ENCODE measurements around the gene PPP1R13B.

The PPP1R13B gene

GRCh38 chr14:103838117-103838516 lies 9.3 kb downstream of the PPP1R13B start:
- Histone ChIP-seq H3K4me1 (ENCODE audit: control insufficient read depth, insufficient read depth, low read length) (peaks cover 3% of the 10 kb centered on the region), H3K9me3 (ENCODE audit: control insufficient read depth, low read length) (no peaks in the 10 kb centered on the region), H3K9ac (ENCODE audit: low read length) (no peak overlapping the region), H3K4me3 (ENCODE audit: low read length) (no peak overlapping the region), H3K36me3 (ENCODE audit: control insufficient read depth, insufficient read depth, low read length, severe bottlenecking) (no peaks in the 10 kb centered on the region), H3K27me3 (replicated peaks; ENCODE audit: control insufficient read depth, insufficient read depth, low read length) (no peaks in the 10 kb centered on the region)
- DNase-seq (ENCODE audit: low read depth) = no peak

GRCh38 chr14:103836976-103837725 lies 10.2 kb downstream of the PPP1R13B start:
- Histone ChIP-seq H3K9ac (ENCODE audit: low read length) (no peak overlapping the region), H3K36me3 (ENCODE audit: control insufficient read depth, insufficient read depth, low read length, severe bottlenecking) (no peaks in the 10 kb centered on the region), H3K4me1 (ENCODE audit: control insufficient read depth, insufficient read depth, low read length) (peaks cover 3% of the 10 kb centered on the region), H3K4me3 (ENCODE audit: low read length) (no peak overlapping the region), H3K27me3 (replicated peaks; ENCODE audit: control insufficient read depth, insufficient read depth, low read length) (no peaks in the 10 kb centered on the region), H3K9me3 (ENCODE audit: control insufficient read depth, low read length) (no peaks in the 10 kb centered on the region)
- DNase-seq (ENCODE audit: low read depth) = no peak

GRCh38 chr14:103834956-103835355 lies 12.4 kb downstream of the PPP1R13B start:
- no peak overlapping the region for H3K4me3 ChIP-seq (ENCODE audit: low read length)
- no peaks in the 10 kb centered on the region for H3K9me3 ChIP-seq (ENCODE audit: control insufficient read depth, low read length)
- peaks cover 3% of the 10 kb centered on the region for H3K4me1 ChIP-seq (ENCODE audit: control insufficient read depth, insufficient read depth, low read length)
- H3K36me3 ChIP-seq (ENCODE audit: control insufficient read depth, insufficient read depth, low read length, severe bottlenecking) = no peaks in the 10 kb centered on the region
- no peaks in the 10 kb centered on the region for H3K27me3 ChIP-seq (replicated peaks; ENCODE audit: control insufficient read depth, insufficient read depth, low read length)
- DNase-seq (ENCODE audit: low read depth) = no peak
- no peak overlapping the region for H3K9ac ChIP-seq (ENCODE audit: low read length)

GRCh38 chr14:103833711-103834110 lies 13.7 kb downstream of the PPP1R13B start:
- no peak overlapping the region for H3K4me3 ChIP-seq (ENCODE audit: low read length)
- peaks cover under 1% of the 10 kb centered on the region for H3K4me1 ChIP-seq (ENCODE audit: control insufficient read depth, insufficient read depth, low read length)
- no peaks in the 10 kb centered on the region for H3K27me3 ChIP-seq (replicated peaks; ENCODE audit: control insufficient read depth, insufficient read depth, low read length)
- DNase-seq (ENCODE audit: low read depth) = no peak
- no peak overlapping the region for H3K9ac ChIP-seq (ENCODE audit: low read length)
- no peaks in the 10 kb centered on the region for H3K36me3 ChIP-seq (ENCODE audit: control insufficient read depth, insufficient read depth, low read length, severe bottlenecking)
- H3K9me3 ChIP-seq (ENCODE audit: control insufficient read depth, low read length) = no peaks in the 10 kb centered on the region

GRCh38 chr14:103832046-103832445 lies 15.3 kb downstream of the PPP1R13B start:
- Histone ChIP-seq H3K27me3 (replicated peaks; ENCODE audit: control insufficient read depth, insufficient read depth, low read length) (no peaks in the 10 kb centered on the region), H3K9me3 (ENCODE audit: control insufficient read depth, low read length) (no peaks in the 10 kb centered on the region), H3K4me3 (ENCODE audit: low read length) (no peak overlapping the region), H3K36me3 (ENCODE audit: control insufficient read depth, insufficient read depth, low read length, severe bottlenecking) (no peaks in the 10 kb centered on the region), H3K4me1 (ENCODE audit: control insufficient read depth, insufficient read depth, low read length) (peaks cover 6% of the 10 kb centered on the region), H3K9ac (ENCODE audit: low read length) (no peak overlapping the region)
- DNase-seq (ENCODE audit: low read depth) = no peak

GRCh38 chr14:103830511-103831270 lies 16.7 kb downstream of the PPP1R13B start:
- H3K4me1 ChIP-seq (ENCODE audit: control insufficient read depth, insufficient read depth, low read length) = peaks cover 6% of the 10 kb centered on the region
- no peaks in the 10 kb centered on the region for H3K27me3 ChIP-seq (replicated peaks; ENCODE audit: control insufficient read depth, insufficient read depth, low read length)
- H3K9ac ChIP-seq (ENCODE audit: low read length) = no peak overlapping the region
- H3K9me3 ChIP-seq (ENCODE audit: control insufficient read depth, low read length) = no peaks in the 10 kb centered on the region
- no peaks in the 10 kb centered on the region for H3K36me3 ChIP-seq (ENCODE audit: control insufficient read depth, insufficient read depth, low read length, severe bottlenecking)
- H3K4me3 ChIP-seq (ENCODE audit: low read length) = no peak overlapping the region
- DNase-seq (ENCODE audit: low read depth) = no peak

GRCh38 chr14:103828315-103828967 lies 18.9 kb downstream of the PPP1R13B start:
- H3K36me3 ChIP-seq (ENCODE audit: control insufficient read depth, insufficient read depth, low read length, severe bottlenecking) = no peaks in the 10 kb centered on the region
- H3K9me3 ChIP-seq (ENCODE audit: control insufficient read depth, low read length) = no peaks in the 10 kb centered on the region
- peaks cover under 1% of the 10 kb centered on the region for H3K27me3 ChIP-seq (replicated peaks; ENCODE audit: control insufficient read depth, insufficient read depth, low read length)
- H3K9ac ChIP-seq (ENCODE audit: low read length) = no peak overlapping the region
- H3K4me3 ChIP-seq (ENCODE audit: low read length) = peak overlapping the region; percentile 15
- peak; percentile 51 for DNase-seq (ENCODE audit: low read depth)
- peaks cover 6% of the 10 kb centered on the region for H3K4me1 ChIP-seq (ENCODE audit: control insufficient read depth, insufficient read depth, low read length)

- Histone ChIP-seq H3K27me3 (replicated peaks; ENCODE audit: control insufficient read depth, insufficient read depth, low read length) (peaks cover 3% of the 10 kb centered on the region), H3K9me3 (ENCODE audit: control insufficient read depth, low read length) (no peaks in the 10 kb centered on the region), H3K4me3 (ENCODE audit: low read length) (no peak overlapping the region), H3K9ac (ENCODE audit: low read length) (no peak overlapping the region), H3K4me1 (ENCODE audit: control insufficient read depth, insufficient read depth, low read length) (peaks cover 10% of the 10 kb centered on the region), H3K36me3 (ENCODE audit: control insufficient read depth, insufficient read depth, low read length, severe bottlenecking) (no peaks in the 10 kb centered on the region)
- DNase-seq (ENCODE audit: low read depth) = no peak
These were observed 22.3 kb downstream of the PPP1R13B start for GRCh38 chr14:103825101-103825500.

GRCh38 chr14:103820908-103821307 lies 26.5 kb downstream of the PPP1R13B start:
- peaks cover 9% of the 10 kb centered on the region for H3K4me1 ChIP-seq (ENCODE audit: control insufficient read depth, insufficient read depth, low read length)
- no peaks in the 10 kb centered on the region for H3K36me3 ChIP-seq (ENCODE audit: control insufficient read depth, insufficient read depth, low read length, severe bottlenecking)
- no peak for DNase-seq (ENCODE audit: low read depth)
- H3K9me3 ChIP-seq (ENCODE audit: control insufficient read depth, low read length) = no peaks in the 10 kb centered on the region
- H3K9ac ChIP-seq (ENCODE audit: low read length) = no peak overlapping the region
- peaks cover 3% of the 10 kb centered on the region for H3K27me3 ChIP-seq (replicated peaks; ENCODE audit: control insufficient read depth, insufficient read depth, low read length)
- H3K4me3 ChIP-seq (ENCODE audit: low read length) = no peak overlapping the region

GRCh38 chr14:103820382-103820781 lies 27.0 kb downstream of the PPP1R13B start:
- Histone ChIP-seq H3K27me3 (replicated peaks; ENCODE audit: control insufficient read depth, insufficient read depth, low read length) (peaks cover 3% of the 10 kb centered on the region), H3K9me3 (ENCODE audit: control insufficient read depth, low read length) (no peaks in the 10 kb centered on the region), H3K36me3 (ENCODE audit: control insufficient read depth, insufficient read depth, low read length, severe bottlenecking) (no peaks in the 10 kb centered on the region), H3K4me1 (ENCODE audit: control insufficient read depth, insufficient read depth, low read length) (peaks cover 9% of the 10 kb centered on the region), H3K4me3 (ENCODE audit: low read length) (peak overlapping the region; percentile 39), H3K9ac (ENCODE audit: low read length) (no peak overlapping the region)
- no peak for DNase-seq (ENCODE audit: low read depth)

Data from adipocyte (in vitro differentiated cells).